Fibroblast of skin of back (primary cell): ENCODE measurements around the gene GNB3.

Experiments
- DNase-seq: peaks from one replicate; pipeline ENCODE4 v3.0.0-alpha.2; 2013

The GNB3 gene

DNA sequence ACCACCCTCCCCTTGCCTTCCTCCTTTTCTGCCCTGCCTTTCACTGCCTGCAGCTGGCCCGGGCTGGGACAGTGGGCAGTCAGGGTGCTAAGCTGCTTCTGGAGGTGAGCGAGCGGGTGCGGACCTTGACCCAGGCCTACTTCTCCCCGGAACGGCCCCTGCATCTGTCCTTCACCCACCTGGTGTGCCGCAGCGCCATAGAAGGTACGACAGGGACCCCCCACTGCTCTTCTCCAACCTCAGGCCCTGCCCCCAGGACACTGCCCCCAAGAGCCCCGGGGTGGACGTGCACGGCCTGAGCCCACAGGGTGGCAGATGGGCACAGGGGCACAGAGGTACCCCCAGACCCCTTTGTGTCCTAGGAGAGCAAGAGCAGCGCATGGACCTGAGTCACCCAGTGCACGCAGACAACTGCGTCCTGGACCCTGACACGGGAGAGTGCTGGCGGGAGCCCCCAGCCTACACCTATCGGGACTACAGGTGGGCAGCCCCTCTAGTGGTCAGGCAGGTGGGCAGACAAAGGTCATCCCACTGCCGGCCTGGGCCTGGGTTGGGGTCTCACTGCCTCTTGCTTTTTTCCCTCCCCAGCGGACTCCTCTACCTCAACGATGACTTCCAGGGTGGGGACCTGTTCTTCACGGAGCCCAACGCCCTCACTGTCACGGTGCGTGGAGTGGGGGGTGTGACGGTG, 3.2 kb upstream of the GNB3 start:
- DNase-seq = no peak

DNA sequence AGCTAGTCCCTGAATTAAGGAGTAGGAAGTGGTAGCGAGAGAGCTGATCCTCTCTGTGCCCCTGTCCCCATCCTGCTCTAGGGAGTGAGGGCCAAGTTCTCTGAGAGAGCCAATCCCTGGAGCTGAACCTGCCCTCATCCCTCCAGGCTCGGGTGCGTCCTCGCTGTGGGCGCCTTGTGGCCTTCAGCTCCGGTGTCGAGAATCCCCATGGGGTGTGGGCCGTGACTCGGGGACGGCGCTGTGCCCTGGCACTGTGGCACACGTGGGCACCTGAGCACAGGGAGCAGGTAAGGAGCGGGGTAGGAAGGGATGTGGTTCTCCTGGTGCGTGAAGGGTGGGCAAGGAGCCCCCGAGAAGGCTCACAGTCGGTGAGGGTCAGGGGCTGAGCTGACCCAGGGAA, 1.9 kb upstream of the GNB3 start:
- DNase-seq = no peak

DNA sequence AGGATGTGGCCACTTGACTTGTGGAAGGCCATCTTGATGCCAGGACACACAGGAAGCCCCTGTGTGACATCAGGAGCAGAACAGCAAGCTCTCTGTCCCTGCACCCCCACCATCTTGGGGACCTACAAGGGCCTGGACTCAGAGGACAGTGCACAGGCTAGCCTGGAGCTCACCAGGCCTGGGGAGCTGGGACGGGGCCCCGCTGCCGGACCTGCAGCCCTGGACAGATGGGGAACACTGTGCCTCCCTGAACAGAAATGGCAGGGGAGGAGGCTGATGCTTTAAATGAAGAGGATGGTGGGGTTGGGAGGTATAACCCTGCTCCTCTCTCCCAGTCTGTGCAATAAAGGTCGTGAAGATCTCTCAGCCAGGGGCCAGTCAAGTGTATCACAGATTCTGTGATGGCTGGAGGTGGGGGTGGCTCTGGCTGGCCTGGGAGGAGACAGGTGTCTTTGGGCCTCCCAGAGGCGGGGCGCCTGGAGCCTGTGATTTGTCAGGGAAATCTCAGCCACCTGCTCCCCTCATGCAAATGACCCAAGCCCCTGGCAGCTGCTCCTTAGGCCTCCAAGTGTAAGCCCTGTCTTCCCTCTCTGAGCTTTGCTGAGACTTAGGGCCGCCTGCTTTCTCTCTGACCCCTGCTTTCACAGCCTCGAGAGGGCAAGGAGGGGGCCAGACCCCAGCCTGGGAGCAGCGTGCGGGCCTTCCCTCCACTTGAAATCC, 1.1 kb upstream of the GNB3 start:
- no peak for DNase-seq

DNA sequence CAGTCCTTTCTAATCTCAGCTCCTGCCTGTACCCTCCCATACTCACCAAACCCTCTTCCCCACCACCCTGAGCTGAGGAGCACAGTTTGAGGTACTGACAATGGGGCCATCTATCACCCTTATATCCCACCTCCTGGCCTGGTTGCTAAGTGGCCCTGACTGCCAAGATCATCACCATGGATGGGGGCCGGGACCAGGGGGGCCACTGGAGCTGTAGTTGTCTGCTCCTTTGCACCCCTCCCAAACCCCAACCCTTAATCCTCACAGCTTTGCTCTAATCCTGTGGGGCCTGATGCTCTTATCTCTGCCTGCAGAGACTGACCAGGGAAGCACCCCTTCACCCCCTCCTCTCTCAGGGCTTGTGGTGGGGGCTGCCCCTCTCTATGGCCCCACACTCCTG, 395 bp upstream of the GNB3 start:
- DNase-seq = no peak

DNA sequence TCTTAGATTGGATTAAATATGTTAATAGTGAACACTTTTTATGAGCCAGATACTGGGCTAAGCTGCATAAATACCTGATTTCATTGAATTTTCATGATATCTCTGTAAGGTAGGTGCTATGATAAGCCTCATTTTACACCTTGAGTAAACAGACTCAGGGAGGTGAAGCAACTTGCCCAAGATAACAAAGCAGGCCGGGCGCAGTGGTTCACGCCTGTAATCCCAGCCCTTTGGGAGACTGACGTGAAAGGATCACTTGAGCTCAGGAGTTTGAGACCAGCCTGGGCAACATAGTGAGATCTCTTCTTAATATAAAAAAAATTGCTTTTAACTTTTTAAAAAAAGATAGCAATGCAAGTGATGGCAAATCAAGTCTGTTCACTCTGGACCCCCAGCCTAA, 1.4 kb downstream of the GNB3 start:
- no peak for DNase-seq

DNA sequence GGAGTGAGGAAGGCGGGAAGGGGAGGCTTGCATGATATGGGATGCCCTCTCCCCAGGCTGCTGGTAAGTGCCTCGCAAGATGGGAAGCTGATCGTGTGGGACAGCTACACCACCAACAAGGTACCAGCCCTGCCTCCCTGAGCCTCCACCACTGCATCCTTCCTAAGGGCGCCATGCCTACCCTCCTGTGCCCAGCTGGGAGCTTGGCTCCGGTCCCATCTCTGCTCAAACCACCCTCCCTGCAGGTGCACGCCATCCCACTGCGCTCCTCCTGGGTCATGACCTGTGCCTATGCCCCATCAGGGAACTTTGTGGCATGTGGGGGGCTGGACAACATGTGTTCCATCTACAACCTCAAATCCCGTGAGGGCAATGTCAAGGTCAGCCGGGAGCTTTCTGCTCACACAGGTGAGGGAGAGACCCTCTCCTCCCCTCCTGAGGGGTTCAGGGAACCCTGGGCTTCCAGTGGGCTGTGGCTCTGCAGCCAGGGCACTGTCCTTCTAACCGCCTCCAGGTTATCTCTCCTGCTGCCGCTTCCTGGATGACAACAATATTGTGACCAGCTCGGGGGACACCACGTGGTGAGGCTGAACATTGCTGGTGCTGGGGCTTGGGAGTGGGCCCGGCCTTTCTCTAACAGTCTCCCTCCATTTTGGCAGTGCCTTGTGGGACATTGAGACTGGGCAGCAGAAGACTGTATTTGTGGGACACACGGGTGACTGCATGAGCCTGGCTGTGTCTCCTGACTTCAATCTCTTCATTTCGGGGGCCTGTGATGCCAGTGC, 2.6 kb downstream of the GNB3 start:
- no peak for DNase-seq

DNA sequence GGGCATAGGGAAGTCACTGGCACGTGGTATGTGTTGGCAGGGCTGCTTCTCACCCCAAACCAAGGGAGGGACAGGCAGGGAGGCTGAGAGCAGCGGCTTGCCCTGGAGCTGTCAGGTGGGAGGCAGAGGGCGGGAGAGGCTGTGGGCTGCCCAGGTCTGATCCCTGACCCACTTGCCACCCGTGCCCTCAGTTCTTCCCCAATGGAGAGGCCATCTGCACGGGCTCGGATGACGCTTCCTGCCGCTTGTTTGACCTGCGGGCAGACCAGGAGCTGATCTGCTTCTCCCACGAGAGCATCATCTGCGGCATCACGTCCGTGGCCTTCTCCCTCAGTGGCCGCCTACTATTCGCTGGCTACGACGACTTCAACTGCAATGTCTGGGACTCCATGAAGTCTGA, 4.7 kb downstream of the GNB3 start:
- DNase-seq = no peak

DNA sequence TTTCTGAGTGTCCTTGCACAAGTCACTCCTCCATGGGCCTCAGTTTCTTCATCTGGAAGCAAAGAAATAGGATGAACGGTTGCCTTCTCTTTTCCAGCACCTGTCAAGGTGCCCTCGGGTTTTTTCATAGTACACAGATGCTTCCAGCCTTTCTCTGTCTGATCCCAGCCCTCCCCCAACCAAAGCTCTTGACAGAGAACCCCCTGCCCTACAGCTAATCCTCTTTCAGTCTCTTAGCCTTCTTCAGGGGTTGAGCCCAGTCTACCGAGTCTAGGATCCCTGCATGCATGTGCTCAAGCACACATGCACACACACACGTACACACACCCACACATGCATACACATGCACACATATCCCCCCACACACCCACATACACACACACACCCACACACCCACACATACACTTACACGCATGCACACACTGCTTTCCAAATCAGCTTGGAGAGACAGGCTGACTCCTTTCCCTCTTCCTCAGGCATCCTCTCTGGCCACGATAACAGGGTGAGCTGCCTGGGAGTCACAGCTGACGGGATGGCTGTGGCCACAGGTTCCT, 5.7 kb downstream of the GNB3 start:
- DNase-seq = no peak

DNA sequence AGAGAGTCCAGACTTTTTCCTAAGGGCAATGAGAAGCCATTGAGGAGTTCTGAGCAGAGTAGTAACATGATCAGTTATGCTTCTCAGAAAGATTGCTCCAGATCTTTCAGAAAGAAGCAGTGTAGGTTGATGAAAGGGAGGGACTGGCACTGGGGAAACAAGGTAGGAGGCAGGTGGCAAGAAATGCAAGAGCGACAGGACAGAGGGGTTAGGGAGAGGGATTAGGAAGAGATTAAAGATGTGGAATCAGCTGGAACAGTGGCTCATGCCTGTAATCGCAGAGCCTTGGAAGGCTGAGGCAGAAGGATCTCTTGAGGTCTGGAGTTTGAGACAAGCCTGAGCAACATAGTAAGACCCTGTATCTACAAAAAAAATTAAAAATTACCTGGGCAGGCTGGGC, 7.0 kb downstream of the GNB3 start:
- no peak for DNase-seq

DNA sequence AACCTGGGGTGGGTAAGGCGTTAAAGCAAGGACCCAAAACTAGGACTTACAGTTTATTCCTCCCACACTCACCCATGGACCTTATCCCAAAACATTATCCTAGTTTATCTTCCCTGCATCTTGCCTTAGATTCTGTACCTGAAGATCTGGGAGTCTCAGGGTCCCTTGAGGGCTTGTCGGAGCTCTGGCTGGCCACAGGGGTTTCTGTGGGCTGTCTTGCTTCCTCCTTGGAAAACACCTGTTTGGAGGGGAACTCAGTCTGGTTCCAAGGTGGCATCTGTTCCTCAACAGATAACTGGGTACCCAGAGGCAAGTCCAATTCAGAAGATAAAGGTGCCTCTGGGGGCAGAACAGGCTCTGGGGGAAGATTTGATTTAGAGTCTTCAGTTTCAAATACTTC, 8.7 kb downstream of the GNB3 start:
- no peak for DNase-seq

DNA sequence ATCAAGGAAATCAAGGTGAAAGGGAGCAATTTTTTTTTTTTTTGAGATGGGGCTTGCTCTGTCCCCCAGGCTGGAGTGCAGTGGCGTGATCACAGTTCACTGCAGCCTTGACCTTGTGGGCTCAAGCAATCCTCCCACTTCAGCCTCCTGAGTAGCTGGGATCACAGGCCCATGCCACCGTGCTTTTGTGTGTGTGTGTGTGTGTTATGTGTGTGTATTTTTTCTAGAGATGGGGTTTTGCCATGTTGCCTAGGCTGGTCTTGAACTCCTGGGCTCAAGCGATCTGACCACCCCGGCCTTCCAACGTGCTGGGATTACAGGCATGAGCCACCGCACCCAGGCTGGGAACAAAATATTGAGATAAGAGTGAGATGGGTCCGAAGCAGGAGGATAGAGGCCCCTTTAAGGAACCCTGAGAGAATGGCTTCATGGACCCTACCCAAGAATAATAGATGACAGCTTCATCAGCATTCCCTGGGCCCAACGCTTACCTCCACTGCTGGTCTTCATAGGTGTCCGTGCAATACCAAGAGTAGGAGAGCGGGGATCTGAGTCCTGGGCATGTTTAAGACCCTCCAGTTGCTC, 9.3 kb downstream of the GNB3 start:
- DNase-seq = no peak

DNA sequence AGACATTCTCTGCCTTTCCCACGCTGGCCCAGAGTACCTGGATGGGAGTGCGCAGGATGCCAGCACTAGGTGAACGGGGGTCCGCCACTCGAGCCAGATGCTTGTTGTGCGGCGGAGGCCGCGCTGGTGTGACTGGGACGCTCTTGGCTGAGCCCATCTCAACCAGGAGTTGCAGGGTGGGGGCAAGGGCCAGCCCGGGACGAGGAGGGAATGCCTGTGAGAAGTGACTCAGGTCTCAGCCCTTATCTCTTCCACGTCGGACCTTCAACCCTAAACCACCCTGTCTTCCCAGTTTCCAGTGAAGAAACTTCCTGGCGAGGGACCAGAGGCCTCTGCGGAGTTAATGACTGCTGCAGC, 10.0 kb downstream of the GNB3 start:
- DNase-seq = no peak

DNA sequence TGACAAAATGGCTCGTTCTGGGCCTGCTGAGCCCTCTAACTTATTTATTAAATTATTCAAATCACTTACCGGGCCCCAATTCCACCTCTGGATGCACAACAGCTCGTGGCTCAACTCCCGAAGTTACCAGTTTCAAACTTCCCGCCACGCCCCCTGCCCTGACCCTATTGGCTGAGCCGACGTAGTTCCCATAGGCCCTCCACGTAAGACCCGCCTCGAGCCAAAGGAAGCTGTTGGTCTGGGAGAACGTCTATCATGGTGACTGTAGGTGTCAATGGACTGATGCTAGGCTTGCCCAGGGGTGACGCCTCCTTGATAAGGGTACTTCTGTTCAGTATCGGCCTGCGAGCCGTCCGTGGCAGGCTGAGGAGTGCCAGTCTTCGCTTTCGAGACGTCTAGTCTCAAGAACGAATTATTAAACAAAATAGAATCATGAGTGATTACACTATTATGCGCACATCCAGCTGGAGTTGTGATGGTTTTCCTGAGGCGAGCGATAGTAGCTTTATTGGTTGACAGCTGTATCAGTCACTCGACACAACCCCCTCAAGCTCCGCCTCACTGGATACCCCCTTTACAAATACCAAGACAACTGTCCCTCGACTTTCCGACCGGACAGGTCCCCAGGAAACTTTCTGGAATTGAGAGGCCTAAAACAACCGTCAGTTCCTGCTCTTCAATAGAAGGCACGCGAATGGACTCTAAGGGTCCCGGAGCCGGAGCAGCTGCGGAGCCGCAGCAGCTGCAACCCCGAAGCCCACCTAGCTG, 10.6 kb downstream of the GNB3 start, which contains the start of gene CDCA3:
Gene CDCA3 (minus strand): TSS at position 134 of the 768 bp plus-strand sequence. CDS start 334 bp downstream, outside the sequence.
- peak; percentile 99 for DNase-seq

DNA sequence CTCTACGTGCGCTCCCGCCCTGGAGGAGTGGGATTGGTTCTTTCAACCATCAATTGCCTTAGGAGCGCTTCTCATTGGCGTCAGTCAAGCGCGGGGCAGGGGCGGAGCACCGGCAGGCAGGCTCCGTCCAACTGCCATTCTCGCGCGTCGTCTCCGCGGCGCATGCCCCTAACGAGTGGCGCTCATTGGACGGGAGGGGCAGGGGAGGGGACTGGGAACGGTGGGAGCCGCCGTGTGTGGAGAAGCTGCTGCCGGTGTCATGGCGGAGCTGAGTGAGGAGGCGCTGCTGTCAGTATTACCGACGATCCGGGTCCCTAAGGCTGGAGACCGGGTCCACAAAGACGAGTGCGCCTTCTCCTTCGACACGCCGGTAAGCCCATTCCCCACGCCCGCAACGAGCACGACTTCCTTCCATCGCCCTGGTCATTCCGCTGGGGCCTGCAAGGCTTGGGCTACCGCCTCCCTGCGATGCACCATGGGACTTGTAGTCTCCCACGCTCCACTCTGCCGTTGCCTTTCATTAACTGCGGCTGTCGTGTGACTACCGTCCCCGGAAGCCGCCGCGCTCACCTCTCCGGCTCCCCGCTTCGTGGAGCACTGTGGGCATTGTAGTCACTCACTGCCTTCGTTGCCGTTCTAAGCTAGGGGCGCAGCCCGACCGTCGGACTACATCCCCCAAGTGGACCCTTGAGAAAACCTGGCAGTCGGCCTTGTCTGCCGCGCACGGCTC, 11.4 kb downstream of the GNB3 start, which contains the start of gene USP5:
Gene USP5 (plus strand): TSS at position 230 of the 730 bp plus-strand sequence. CDS start 30 bp downstream, at position 260.
- peak; percentile 100 for DNase-seq

DNA sequence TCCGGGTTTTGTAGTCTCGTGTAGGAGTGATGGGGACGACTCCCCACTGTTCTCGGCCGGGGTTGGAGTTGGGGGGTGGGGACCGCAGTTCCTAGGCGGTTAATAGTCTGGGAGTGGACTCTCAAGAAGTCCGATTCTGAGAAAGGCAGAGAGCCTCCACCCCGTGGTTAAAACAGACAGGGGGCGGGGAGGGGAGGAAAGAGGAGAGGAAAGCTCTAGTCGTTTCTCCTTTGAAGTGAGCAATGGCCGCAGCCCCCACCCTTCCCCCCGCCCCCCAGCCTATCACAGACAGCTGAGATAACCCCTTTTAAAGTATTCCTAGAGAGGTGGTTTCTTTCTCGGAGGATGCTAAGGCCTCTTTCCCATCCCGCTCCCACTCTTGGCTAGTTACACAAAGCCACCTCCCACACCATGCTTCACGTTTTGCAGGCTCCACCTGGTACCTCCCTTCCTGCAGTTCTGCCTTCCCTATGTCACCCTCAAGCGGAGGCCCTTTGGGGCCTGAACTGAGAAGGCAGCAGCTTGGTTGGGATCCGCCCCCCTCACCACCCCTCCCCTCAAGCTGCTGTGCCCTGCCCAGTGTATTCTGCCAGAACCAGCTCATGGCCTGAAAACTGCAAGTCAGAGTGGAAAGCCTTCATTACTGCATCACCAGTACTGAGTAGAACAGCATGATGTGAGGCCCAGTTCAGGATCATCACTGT, 12.1 kb downstream of the GNB3 start:
- peak; percentile 76 for DNase-seq

DNA sequence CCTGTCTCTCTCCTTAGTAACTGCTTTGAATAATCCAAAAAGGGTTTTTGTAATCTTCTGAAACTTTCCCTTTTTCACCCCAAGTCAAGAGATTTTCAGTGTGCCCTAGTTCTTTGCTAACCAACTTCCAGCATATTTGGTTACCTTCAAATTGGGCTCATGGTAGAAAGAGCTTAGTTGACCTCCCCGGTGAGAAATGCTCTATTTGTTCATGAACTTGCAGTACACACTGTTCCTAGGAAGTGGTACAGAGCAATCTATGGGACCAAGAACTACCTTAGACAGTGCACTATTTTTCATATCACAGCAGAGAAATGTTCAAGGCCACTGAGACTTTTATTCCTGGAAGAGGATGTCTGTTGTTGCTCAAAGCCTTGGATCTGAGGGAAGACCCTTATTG, 12.9 kb downstream of the GNB3 start:
- no peak for DNase-seq

DNA sequence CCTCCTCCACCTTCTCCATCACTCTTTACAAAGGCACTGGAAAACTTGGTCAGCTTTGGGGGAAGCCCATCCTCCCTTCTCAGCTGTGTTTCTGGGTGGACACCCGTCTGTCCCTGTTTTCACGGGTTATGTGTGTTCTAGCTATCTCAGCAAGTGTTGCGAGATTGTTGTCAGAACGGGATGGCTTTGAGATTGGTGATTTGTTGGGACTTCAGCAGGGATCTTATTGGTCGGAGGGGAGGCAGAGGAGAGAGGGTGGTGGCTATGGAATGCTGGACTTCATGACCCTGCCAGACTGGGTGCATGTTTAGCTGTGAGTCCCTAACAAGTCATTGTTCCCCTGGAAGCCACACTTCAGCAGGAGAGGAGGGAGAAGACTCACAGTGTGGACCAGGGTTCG, 13.3 kb downstream of the GNB3 start:
- no peak for DNase-seq

DNA sequence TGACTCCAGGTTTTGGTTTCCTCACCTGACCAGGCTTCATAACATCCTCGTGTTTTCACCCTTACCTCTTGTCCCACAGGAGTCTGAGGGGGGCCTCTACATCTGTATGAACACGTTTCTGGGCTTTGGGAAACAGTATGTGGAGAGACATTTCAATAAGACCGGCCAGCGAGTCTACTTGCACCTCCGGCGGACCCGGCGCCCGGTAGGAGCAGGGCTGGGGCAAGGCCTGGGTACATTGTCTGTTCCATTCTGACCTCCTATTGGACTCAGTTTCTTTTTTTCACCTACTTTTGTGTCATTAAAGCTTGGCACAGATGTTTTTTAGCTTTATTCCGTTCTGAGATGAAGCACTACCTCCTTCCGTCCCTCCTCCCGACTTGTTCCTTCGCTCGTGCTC, 14.6 kb downstream of the GNB3 start:
- DNase-seq = no peak

DNA sequence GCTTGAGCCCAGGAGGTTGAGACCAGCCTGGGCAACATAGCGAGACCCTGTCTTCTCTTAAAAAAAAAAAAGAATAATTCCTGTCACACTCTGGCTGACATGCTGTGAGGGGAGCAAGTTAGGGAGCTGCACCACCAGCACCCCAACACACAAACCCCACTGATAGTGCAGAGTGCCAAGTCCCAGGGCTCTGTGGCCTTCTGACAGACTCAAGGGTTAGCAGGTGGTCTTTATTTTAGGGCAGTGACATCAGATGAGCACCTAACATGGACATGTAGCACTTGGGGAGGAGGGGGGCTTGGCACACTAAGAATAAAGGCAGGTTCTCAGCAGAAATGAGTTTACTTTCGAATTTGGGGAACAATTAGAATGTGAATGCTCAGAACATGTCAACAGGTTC, 18.1 kb downstream of the GNB3 start:
- DNase-seq = no peak

DNA sequence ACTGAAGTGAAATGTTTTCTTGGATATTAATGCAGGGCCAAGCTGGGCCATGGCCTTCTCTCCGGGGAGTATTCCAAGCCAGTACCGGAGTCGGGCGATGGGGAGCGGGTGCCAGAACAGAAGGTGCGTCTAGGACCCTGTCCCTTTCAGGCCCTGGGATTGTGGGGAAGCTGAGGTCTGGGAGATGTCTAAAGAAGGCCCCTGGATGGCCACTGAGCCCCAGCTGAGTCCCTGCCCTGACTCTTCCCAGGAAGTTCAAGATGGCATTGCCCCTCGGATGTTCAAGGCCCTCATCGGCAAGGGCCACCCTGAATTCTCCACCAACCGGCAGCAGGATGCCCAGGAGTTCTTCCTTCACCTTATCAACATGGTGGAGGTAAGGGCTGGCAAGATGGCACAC, 19.4 kb downstream of the GNB3 start:
- DNase-seq = no peak

DNA sequence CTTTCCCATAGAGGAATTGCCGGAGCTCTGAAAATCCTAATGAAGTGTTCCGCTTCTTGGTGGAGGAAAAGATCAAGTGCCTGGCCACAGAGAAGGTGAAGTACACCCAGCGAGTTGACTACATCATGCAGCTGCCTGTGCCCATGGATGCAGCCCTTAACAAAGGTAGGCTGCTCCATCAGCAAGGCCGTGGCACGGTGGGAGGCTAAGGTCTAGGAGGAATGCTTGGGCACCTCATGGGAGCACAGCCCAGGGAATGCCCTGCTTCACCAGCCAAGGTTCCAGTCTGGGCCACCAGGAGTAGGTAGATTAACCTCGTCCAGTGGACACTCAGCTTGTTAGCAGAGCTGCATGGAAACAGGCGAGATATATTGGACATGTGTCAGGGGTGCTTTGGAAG, 20.2 kb downstream of the GNB3 start:
- DNase-seq = no peak
